Esophagus squamous epithelium (tissue), 4 donors: Measurements from ENCODE around the gene PCDHB5.

Experiments used
- POLR2A ChIP-seq, 4 donors: fragments of 450-650 bp; IDR thresholded peaks; one replicate each; pipeline ENCODE4 v1.6.1; 2017; ENCODE audit warnings: antibody characterized with exemption in 4 of 4, mild to moderate bottlenecking in 4 of 4, moderate library complexity in 3 of 4
- TF ChIP-seq, protein P1 (sequence below), 6 experiments: fragments of 450-650 bp in 4 of 6; fragments of 200-600 bp in 2 of 6; sonication (generic) in 2 of 6; IDR thresholded peaks; one replicate each; pipeline ENCODE4 v1.5.1; 2016 to 2019; ENCODE audit warnings: antibody characterized with exemption in 6 of 6, mild to moderate bottlenecking in 4 of 6, moderate library complexity in 4 of 6

DNA sequence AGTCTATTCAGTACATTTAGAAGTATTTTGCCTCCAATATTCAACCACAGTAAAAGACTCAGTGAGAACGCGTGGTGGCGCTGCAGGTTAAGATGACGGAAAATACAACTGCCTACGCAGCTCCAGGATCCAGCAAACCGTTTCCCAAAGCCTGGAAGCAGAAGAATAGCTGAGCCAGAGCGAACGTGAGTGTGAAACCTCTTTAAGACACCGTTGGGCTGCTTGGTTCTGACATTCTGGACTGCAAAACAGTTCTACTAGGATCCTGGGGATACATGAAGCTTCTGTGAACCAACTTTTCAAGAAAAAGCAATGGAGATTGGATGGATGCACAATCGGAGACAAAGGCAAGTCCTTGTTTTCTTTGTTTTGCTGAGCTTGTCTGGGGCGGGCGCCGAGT is 47.2 kb downstream of the PCDHB5 start, which contains the start of gene PCDHB16:
- TF ChIP-seq POLR2A (IDR thresholded peaks at IDR 0.05), result no peak
- TF ChIP-seq, protein P1, sequence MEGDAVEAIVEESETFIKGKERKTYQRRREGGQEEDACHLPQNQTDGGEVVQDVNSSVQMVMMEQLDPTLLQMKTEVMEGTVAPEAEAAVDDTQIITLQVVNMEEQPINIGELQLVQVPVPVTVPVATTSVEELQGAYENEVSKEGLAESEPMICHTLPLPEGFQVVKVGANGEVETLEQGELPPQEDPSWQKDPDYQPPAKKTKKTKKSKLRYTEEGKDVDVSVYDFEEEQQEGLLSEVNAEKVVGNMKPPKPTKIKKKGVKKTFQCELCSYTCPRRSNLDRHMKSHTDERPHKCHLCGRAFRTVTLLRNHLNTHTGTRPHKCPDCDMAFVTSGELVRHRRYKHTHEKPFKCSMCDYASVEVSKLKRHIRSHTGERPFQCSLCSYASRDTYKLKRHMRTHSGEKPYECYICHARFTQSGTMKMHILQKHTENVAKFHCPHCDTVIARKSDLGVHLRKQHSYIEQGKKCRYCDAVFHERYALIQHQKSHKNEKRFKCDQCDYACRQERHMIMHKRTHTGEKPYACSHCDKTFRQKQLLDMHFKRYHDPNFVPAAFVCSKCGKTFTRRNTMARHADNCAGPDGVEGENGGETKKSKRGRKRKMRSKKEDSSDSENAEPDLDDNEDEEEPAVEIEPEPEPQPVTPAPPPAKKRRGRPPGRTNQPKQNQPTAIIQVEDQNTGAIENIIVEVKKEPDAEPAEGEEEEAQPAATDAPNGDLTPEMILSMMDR (IDR thresholded peaks at IDR 0.05), result no peak
